GM12878 (cell line): ENCODE results near the gene AGRN. TPM values are rescaled to one million over a fixed set of nuclear protein-coding genes. Genes with fewer than 3 reads are reported as not detected.

Source experiments
- BMI1 ChIP-seq: fragments of 450-650 bp; IDR thresholded peaks from 2 replicates; pipeline ENCODE4 v1.6.1; 2016; ENCODE audit warnings: mild to moderate bottlenecking, moderate library complexity, borderline replicate concordance
- CREB1 ChIP-seq: IDR thresholded peaks from 2 replicates; pipeline ENCODE4 v1.6.1; 2012; ENCODE audit warnings: low read depth, mild to moderate bottlenecking, inconsistent platforms
- DPF2 ChIP-seq: fragments of 450-650 bp; IDR thresholded peaks from 2 replicates; pipeline ENCODE4 v1.6.1; 2017; ENCODE audit warnings: mild to moderate bottlenecking
- EGR1 ChIP-seq, 2 experiments: IDR thresholded peaks; 1 replicate in 1 of 2; 2 replicates in 1 of 2; pipeline ENCODE4 v1.6.1; 2011 to 2012; ENCODE audit warnings: low read depth in 2 of 2, low read length in 2 of 2, borderline replicate concordance in 1 of 2, mild to moderate bottlenecking in 1 of 2, moderate library complexity in 1 of 2
- ETV6 ChIP-seq, 2 experiments: fragments of 450-650 bp in 1 of 2; IDR thresholded peaks in 1 of 2; conservative IDR thresholded peaks in 1 of 2; 2 replicates each; pipeline ENCODE4 v1.6.1; 2014; ENCODE audit warnings: antibody characterized with exemption in 1 of 2, borderline replicate concordance in 1 of 2, low read depth in 1 of 2, mild to moderate bottlenecking in 1 of 2, moderate library complexity in 1 of 2
- HDGF ChIP-seq: fragments of 450-650 bp; IDR thresholded peaks from 2 replicates; pipeline ENCODE4 v1.6.1; 2016; ENCODE audit warnings: antibody characterized with exemption
- RFX5 ChIP-seq: IDR thresholded peaks from 2 replicates; pipeline ENCODE4 v1.6.1; 2011; ENCODE audit warnings: low read depth, low read length, improper control_type of control experiment
- SPI1 ChIP-seq: IDR thresholded peaks from 2 replicates; pipeline ENCODE4 v1.6.1; 2011; ENCODE audit warnings: low read depth, mild to moderate bottlenecking, low read length, moderate library complexity, borderline replicate concordance; ENCODE audit not compliant: insufficient read depth
- SUZ12 ChIP-seq: fragments of 200-600 bp; sonication (generic); IDR thresholded peaks from one replicate; pipeline ENCODE4 v1.6.1; 2018; ENCODE audit warnings: antibody characterized with exemption, mild to moderate bottlenecking; ENCODE audit not compliant: unreplicated experiment
- TARDBP ChIP-seq: IDR thresholded peaks from 2 replicates; pipeline ENCODE4 v1.6.1; 2016; ENCODE audit warnings: borderline replicate concordance
- ZSCAN29 ChIP-seq: fragments of 450-650 bp; IDR thresholded peaks from 2 replicates; pipeline ENCODE4 v1.6.1; 2017; ENCODE audit warnings: mild to moderate bottlenecking, moderate library complexity
- ZZZ3 ChIP-seq: IDR thresholded peaks from 2 replicates; pipeline ENCODE4 v1.6.1; 2011; ENCODE audit warnings: low read depth; ENCODE audit not compliant: control insufficient read depth, insufficient read length
- polyA plus RNA-seq, 11 experiments: library from polyadenylated mRNA; depleted of rRNA in 4 of 11; unstranded in 6 of 11; stranded (reverse) in 5 of 11; fragments of >200 nt; fragmentation: Nextera tagmentation in 4 of 11; fragmentation: Illumina TruSeq in 1 of 11; extraction: Ambion mirVana in 4 of 11; extraction: Trizol in 1 of 11; gene quantifications; 1 replicate in 1 of 11; 2 replicates in 10 of 11; pipeline versions ENCODE4 v1.2.1 to v1.2.3, GENCODE V29; 2011 to 2016; ENCODE audit warnings: inconsistent platforms in 2 of 11, missing spikeins in 2 of 11, low read depth in 1 of 11
- total RNA-seq, 4 experiments: library from RNA; depleted of rRNA in 3 of 4; stranded (reverse); fragments of >200 nt in 3 of 4; fragmentation: Illumina TruSeq in 1 of 4; extraction: Trizol in 1 of 4; gene quantifications; 2 replicates each; pipeline versions ENCODE4 v1.2.1 to v1.2.3, GENCODE V29; 2013 to 2021
- TF ChIP-seq, protein P1 (sequence below): IDR thresholded peaks from 2 replicates; pipeline ENCODE4 v1.6.1; 2012; ENCODE audit warnings: low read length, inconsistent platforms
- TF ChIP-seq, protein P2 (sequence below): fragments of 450-650 bp; IDR thresholded peaks from 2 replicates; pipeline ENCODE4 v1.6.1; 2016; ENCODE audit warnings: mild to moderate bottlenecking
- TF ChIP-seq, protein P3 (sequence below): fragments of 450-650 bp; IDR thresholded peaks from 2 replicates; pipeline ENCODE4 v1.6.1; 2017; ENCODE audit warnings: mild to moderate bottlenecking, moderate library complexity
- TF ChIP-seq, protein P4 (sequence below): fragments of 150-350 bp; IDR thresholded peaks from 2 replicates; pipeline ENCODE4 v1.6.1; 2016; ENCODE audit warnings: low read depth, low read length
- TF ChIP-seq, protein P5 (sequence below): fragments of 450-650 bp; IDR thresholded peaks from 2 replicates; pipeline ENCODE4 v1.6.1; 2017; ENCODE audit warnings: mild to moderate bottlenecking, low read depth, inconsistent platforms; ENCODE audit not compliant: poor library complexity, severe bottlenecking

Gene AGRN
- total and polyA plus RNA-seq, 10 of the 15 experiments (the other 5 are each of a cell fraction or from before 2014, with no cell fraction given) = 0.02 to 41.8 (median 4.1) TPM

GRCh38 chr1:1079408-1080121 is 59.6 kb downstream of the AGRN start (continued):
- TF ChIP-seq, protein P1, sequence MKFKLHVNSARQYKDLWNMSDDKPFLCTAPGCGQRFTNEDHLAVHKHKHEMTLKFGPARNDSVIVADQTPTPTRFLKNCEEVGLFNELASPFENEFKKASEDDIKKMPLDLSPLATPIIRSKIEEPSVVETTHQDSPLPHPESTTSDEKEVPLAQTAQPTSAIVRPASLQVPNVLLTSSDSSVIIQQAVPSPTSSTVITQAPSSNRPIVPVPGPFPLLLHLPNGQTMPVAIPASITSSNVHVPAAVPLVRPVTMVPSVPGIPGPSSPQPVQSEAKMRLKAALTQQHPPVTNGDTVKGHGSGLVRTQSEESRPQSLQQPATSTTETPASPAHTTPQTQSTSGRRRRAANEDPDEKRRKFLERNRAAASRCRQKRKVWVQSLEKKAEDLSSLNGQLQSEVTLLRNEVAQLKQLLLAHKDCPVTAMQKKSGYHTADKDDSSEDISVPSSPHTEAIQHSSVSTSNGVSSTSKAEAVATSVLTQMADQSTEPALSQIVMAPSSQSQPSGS = no peak
- TF ChIP-seq, protein P2, sequence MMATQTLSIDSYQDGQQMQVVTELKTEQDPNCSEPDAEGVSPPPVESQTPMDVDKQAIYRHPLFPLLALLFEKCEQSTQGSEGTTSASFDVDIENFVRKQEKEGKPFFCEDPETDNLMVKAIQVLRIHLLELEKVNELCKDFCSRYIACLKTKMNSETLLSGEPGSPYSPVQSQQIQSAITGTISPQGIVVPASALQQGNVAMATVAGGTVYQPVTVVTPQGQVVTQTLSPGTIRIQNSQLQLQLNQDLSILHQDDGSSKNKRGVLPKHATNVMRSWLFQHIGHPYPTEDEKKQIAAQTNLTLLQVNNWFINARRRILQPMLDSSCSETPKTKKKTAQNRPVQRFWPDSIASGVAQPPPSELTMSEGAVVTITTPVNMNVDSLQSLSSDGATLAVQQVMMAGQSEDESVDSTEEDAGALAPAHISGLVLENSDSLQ = no peak
- no peak for TF ChIP-seq TARDBP
- TF ChIP-seq, protein P3, sequence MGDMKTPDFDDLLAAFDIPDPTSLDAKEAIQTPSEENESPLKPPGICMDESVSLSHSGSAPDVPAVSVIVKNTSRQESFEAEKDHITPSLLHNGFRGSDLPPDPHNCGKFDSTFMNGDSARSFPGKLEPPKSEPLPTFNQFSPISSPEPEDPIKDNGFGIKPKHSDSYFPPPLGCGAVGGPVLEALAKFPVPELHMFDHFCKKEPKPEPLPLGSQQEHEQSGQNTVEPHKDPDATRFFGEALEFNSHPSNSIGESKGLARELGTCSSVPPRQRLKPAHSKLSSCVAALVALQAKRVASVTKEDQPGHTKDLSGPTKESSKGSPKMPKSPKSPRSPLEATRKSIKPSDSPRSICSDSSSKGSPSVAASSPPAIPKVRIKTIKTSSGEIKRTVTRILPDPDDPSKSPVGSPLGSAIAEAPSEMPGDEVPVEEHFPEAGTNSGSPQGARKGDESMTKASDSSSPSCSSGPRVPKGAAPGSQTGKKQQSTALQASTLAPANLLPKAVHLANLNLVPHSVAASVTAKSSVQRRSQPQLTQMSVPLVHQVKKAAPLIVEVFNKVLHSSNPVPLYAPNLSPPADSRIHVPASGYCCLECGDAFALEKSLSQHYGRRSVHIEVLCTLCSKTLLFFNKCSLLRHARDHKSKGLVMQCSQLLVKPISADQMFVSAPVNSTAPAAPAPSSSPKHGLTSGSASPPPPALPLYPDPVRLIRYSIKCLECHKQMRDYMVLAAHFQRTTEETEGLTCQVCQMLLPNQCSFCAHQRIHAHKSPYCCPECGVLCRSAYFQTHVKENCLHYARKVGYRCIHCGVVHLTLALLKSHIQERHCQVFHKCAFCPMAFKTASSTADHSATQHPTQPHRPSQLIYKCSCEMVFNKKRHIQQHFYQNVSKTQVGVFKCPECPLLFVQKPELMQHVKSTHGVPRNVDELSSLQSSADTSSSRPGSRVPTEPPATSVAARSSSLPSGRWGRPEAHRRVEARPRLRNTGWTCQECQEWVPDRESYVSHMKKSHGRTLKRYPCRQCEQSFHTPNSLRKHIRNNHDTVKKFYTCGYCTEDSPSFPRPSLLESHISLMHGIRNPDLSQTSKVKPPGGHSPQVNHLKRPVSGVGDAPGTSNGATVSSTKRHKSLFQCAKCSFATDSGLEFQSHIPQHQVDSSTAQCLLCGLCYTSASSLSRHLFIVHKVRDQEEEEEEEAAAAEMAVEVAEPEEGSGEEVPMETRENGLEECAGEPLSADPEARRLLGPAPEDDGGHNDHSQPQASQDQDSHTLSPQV = no peak
- TF ChIP-seq DPF2 = no peak; the same call in 1 of the 2 replicates
- TF ChIP-seq RFX5 = no peak
- TF ChIP-seq SUZ12 = no peak
- TF ChIP-seq, protein P4, sequence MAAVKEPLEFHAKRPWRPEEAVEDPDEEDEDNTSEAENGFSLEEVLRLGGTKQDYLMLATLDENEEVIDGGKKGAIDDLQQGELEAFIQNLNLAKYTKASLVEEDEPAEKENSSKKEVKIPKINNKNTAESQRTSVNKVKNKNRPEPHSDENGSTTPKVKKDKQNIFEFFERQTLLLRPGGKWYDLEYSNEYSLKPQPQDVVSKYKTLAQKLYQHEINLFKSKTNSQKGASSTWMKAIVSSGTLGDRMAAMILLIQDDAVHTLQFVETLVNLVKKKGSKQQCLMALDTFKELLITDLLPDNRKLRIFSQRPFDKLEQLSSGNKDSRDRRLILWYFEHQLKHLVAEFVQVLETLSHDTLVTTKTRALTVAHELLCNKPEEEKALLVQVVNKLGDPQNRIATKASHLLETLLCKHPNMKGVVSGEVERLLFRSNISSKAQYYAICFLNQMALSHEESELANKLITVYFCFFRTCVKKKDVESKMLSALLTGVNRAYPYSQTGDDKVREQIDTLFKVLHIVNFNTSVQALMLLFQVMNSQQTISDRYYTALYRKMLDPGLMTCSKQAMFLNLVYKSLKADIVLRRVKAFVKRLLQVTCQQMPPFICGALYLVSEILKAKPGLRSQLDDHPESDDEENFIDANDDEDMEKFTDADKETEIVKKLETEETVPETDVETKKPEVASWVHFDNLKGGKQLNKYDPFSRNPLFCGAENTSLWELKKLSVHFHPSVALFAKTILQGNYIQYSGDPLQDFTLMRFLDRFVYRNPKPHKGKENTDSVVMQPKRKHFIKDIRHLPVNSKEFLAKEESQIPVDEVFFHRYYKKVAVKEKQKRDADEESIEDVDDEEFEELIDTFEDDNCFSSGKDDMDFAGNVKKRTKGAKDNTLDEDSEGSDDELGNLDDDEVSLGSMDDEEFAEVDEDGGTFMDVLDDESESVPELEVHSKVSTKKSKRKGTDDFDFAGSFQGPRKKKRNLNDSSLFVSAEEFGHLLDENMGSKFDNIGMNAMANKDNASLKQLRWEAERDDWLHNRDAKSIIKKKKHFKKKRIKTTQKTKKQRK = no peak
- no peak for TF ChIP-seq ZZZ3
- TF ChIP-seq HDGF = peak; percentile 73; the same call in 1 of the 2 replicates
- TF ChIP-seq, protein P5, sequence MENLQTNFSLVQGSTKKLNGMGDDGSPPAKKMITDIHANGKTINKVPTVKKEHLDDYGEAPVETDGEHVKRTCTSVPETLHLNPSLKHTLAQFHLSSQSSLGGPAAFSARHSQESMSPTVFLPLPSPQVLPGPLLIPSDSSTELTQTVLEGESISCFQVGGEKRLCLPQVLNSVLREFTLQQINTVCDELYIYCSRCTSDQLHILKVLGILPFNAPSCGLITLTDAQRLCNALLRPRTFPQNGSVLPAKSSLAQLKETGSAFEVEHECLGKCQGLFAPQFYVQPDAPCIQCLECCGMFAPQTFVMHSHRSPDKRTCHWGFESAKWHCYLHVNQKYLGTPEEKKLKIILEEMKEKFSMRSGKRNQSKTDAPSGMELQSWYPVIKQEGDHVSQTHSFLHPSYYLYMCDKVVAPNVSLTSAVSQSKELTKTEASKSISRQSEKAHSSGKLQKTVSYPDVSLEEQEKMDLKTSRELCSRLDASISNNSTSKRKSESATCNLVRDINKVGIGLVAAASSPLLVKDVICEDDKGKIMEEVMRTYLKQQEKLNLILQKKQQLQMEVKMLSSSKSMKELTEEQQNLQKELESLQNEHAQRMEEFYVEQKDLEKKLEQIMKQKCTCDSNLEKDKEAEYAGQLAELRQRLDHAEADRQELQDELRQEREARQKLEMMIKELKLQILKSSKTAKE = no peak
- no peak for TF ChIP-seq CREB1
- TF ChIP-seq BMI1 = no peak
- no peak for TF ChIP-seq ZSCAN29
- peak in 1 of 2 experiments; percentile 69; a peak in 1 of 3 replicates for TF ChIP-seq EGR1 (IDR thresholded peaks at IDR 0.05; ENCODE audit: borderline replicate concordance in 1 of 2, low read depth in 2 of 2, low read length in 2 of 2)
- no peak for TF ChIP-seq ETV6 (conservative IDR thresholded peaks at IDR 0.05 in 1 of 2, IDR thresholded peaks at IDR 0.05 in 1 of 2; ENCODE audit: borderline replicate concordance in 1 of 2, low read depth in 1 of 2)
- TF ChIP-seq SPI1 = no peak
